ENCODE measurements around the gene SLC25A44.
"Not testable (repeated sequence)": the region's sequence is repeated elsewhere in the genome, so short reads cannot be mapped to it uniquely, and the experiment has no call there.

The SLC25A44 gene

GRCh38 chr1:156204686-156205085 lies 10.8 kb downstream of the SLC25A44 start:
- peak; percentile 75 for DNase-seq (ENCODE audit: low read depth)

DNA sequence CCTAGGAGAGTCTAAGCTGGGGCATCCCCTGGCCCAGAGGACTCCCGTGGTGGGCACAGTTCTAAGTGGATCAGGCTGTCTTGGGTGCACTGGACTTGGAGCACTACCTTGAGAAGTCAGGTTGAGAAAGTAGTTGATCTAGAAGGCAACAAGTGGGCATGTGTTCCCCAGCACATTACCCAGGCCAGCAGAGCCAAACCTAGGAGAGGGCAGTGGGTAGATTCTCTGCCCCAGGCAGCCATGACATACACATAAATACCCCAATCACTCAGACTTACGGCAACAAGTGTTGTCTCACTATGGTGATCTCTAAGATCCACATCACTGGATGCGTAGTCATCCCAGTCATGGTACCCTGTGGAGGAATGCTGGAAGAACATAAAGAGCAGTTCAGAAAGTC lies 17.3 kb downstream of the SLC25A44 start:
- DNase-seq (ENCODE audit: low read depth) = no peak

GRCh38 chr1:156212130-156212529 lies 18.2 kb downstream of the SLC25A44 start:
- DNase-seq (ENCODE audit: low read depth) = no peak

- peak; percentile 94 for DNase-seq (ENCODE audit: low read depth)
Measured at GRCh38 chr1:156212833-156213643, 19.1 kb downstream of the SLC25A44 start, which contains the start of gene PMF1. PMF1 (plus strand) TSS chr1:156213007; CDS start chr1:156213016, 9 bp downstream.

- no peak for DNase-seq (ENCODE audit: low read depth)
Measured at GRCh38 chr1:156213644-156213966, 19.7 kb downstream of the SLC25A44 start.

- DNase-seq (ENCODE audit: low read depth) = no peak
Measured at GRCh38 chr1:156214024-156214748, 20.3 kb downstream of the SLC25A44 start.

DNA sequence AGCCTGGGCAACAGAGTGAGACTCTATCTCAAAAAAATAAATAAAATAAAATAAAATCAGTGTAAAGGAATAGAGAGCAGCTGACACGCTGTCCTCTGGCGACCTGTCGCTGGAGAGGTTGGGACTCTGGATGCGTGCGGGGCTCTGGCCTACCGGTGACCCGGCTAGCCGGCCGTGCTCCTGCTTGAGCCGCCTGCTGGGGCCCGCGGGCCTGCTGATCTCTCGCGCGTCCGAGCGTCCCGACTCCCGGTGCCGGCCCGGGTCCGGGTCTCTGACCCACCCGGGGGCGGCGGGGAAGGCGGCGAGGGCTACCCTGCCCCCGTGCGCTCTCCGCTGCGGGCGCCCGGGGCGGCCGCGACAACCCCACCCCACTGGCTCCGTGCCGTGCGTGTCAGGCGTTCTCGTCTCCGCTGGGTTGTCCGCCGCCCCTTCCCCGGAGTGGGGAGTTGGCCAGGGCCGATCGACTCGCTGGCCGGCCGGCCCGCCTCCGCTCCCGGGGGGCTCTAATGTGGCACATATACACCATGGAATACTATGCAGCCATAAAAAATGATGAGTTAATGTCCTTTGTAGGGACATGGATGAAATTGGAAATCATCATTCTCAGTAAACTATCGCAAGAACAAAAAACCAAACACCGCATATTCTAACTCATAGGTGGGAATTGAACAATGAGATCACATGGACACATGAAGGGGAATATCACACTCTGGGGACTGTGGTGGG lies 22.6 kb downstream of the SLC25A44 start:
- DNase-seq (ENCODE audit: low read depth) = not testable (repeated sequence)

DNA sequence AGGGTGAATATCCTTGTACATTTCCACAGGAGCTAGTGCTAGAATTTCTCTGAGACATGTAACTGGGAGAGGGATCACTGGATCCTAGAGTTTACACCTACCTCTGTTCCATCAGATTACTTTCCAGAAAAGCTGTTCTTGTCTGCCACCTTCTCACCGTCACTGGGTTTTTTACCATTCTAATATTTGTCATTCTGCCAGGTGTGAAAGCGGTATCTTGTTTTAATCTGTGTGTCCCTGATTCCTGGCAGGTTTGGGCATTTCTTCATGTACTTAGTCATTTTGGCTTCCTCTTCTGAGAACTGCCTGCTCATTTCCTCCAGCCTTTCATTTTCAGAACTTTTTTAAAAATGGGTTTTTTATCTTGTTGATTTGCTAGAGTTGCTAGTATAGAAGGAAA lies 24.0 kb downstream of the SLC25A44 start:
- peak; percentile 31 for DNase-seq (ENCODE audit: low read depth)

DNA sequence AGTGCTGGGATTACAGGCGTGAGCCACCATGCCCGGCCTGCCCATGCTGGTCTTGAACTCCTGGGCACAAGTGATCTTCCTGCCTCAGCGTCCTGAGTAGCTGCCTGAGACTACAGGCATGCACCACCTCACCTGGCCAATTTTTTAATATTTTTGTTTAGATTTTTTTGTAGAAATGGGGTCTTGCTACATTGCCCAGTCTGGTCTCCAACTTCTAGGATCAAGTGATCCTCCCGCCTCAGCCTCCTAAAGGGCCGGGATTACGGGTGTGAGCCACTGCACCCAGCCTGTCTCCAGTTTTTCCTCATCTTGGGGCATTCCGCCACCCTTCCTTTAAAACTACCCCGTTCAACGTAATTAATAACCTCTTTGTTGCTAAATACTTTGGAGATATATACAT lies 26.3 kb downstream of the SLC25A44 start:
- DNase-seq (ENCODE audit: low read depth) = no peak

DNA sequence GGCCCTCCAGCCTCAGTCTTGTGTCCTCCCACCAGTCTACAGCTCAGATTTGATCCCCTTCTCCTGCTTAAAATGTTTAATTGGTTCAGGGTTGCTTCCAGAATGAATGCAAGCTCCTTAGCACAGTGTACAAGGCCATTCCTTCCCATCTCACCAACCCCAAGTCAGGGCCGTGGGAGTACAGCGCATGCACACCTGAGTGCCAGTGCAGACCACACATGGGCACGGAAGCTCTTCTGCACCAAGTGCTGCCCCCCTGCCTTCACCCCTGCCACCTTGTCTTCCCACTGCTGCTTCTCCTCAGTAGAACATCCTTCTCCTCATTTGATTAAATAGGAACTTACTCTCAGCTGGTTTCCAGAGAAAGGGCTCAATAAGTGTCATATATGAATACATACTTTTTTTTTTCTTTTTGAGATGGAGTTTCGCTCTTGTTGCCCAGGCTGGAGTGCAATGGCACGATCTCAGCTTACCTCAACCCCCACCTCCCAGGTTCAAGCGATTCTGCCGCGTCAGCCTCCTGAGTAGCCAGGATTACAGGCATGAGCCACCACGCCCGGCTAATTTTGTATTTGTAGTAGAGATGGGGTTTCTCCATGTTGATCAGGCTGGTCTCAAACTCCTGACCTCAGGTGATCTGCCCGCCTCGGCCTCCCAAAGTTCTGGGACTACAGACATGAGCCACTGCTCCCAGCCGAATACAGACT lies 28.2 kb downstream of the SLC25A44 start:
- no peak for DNase-seq (ENCODE audit: low read depth)

DNA sequence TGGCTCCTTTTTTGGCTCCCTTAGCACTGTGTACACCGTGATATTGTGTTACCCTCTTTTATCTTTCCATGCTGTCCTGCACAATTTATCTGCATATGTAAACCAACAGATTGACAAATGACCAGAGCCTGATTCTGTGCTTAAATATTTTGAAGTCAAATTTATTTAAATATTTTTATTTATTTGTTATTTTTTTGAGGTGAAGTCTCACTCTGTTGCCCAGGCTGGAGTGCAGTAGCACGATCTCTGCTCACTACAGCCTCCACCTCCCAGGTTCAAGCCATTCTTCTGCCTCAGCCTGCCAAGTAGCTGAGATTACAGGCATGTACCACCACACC lies 31.7 kb downstream of the SLC25A44 start:
- no peak for DNase-seq (ENCODE audit: low read depth)

DNA sequence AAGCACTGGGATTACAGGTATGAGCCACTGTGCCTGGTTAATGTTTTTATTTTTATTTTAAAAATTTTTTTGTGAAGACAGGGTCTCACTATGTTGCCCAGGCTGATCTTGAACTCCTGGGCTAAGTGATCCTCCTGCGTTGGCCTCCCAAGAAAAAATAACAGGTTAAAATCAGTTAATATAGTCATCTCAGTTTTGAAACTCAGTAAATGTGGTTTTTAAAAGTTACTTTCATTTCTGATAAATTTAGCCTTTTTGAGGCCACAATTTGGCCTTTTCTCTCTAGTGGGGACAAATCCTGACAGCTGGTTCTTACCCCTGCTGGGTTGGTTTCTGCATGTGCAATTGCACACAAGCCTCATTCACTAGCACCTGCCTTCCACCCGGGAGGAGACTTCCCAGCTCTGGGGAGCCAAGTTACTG lies 32.2 kb downstream of the SLC25A44 start:
- DNase-seq (ENCODE audit: low read depth) = no peak

DNA sequence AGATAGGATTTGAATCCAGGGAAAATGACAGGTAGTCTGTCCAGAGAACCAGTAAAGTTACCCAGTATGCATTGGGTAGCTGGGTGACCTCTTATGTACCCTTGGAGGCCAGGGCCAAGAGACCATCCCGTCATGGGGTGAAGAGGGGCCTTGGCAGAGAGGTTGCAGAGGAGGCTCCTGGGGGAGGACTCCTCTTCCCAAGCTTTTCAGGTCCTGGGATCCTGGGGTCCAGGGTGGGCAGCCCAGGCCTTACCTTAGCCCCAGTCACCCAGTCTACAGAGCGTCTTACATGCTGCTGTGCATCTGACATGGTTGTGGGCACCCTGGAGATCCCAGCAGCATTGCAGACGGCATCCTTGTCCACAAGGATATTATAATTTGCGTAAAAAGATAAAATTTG lies 32.9 kb downstream of the SLC25A44 start:
- DNase-seq (ENCODE audit: low read depth) = no peak

DNA sequence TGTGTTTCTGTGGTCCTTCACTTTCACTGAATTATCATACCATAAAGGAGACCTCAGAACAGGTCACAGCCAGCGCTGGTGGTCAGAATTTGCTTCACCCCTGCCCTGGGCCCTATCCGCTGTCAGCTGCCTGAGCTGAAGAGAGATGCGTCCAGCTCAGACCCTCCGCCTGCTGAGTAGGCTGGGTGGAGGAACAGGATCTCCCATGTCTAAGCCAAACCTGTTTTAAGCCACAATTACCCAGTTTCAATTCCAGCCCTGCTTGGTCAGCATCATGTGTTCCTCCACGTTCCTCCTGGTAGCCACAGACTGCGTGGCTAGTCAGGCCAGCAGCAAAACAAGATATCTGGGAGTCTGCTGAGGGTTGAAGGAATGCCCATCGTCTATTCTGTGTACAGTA lies 34.6 kb downstream of the SLC25A44 start:
- DNase-seq (ENCODE audit: low read depth) = no peak

DNA sequence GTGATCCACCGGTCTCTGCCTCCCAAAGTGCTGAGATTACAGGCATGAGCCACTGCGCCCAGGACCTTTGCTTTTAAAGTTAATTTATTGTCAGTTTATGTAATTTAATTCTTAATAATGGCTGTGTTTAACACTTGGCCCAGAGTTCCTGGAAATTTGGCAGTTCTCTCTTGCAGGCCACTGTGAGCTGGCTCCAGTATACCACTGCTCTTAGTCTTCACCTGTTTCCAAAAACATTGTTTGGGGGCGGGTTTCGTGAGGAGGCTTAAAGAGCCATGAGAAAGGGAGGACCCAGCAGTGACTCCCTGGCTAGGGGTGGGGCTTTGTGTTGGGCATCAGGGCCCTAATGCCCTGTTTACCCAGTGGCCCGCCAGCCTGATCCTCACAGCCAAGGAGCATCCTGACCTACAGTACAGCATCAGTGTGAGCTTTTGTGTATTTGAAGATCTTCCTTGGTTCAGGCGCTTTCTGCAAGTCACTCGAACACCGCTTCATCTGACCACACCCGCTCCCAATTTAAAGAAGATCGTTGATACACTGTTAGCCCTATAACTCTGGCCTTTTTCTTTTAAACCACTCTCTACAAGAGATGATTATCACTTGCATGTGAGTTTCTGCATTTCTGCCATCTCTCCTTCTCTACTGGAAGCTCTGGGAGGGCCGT lies 36.0 kb downstream of the SLC25A44 start:
- no peak for DNase-seq (ENCODE audit: low read depth)

GRCh38 chr1:156230473-156230837 lies 36.6 kb downstream of the SLC25A44 start:
- no peak for DNase-seq (ENCODE audit: low read depth)

DNA sequence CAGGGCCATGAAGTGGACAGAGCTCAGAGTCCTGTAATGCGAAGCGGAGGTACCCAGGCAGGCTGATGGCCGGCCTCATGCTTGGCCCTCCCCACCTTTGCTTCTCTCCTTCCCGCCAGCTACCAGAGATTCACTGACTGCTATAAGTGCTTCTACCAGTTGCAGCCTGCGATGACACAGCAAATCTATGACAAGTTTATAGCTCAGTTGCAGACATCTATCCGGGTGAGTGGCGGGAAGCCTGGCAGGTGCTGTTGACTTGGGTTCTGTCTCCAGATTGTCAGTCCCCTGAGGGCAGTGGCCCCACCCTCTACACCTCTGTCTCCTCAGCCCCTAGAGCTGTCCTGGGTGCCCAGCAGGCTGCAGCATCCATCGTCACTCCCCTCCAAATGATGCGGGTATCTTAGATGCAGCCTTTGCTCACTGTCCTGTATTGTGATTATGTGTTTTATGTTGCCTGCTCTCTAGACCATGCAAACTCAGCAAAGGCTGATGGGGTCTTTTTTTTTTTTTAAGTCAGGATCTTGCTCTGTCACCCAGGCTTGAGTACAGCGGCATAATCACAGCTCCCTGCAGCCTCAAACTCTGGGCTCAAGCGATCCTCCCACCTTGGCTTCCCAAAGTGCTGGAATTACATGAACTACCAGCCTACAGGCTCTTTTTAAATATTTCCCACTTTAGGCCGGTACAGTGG lies 38.4 kb downstream of the SLC25A44 start:
- DNase-seq (ENCODE audit: low read depth) = no peak

GRCh38 chr1:156233426-156234127 lies 39.7 kb downstream of the SLC25A44 start:
- DNase-seq (ENCODE audit: low read depth) = peak; percentile 60

GRCh38 chr1:156236164-156236563 lies 42.3 kb downstream of the SLC25A44 start:
- no peak for DNase-seq (ENCODE audit: low read depth)

DNA sequence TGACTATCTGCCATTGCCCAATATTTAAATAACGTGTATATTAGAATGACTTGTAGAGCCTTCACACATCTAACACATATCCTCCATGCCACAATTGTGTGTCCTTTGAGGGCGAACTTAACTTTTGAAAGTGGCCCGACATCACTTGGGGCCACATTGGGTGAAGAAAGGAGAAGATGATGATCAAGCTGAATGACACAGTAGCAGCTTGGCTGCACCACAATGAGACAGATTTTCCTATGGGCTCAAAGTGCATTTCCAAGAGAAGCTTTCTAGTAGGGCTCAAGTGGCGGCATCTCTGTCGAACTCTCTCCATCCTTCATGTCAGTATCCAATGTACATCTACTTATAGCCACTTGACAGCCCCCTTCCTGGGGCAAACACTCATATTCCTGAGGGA lies 44.3 kb downstream of the SLC25A44 start:
- DNase-seq (ENCODE audit: low read depth) = no peak

All from fibroblast of gingiva (primary cell).